SK-N-SH (cell line): ENCODE results near the gene TMEM143. TPM values are rescaled to one million over a fixed set of nuclear protein-coding genes. Genes with fewer than 3 reads are reported as not detected.

Experiments used
- CTCF ChIA-PET: fragments of 300-600, 350-600 bp; formaldehyde crosslinking; extraction: SDS; loops from one replicate; lab custom pipeline; 2021; lab: Yijun Ruan, JAX
- POLR2A ChIA-PET: fragments of 350-600 bp; sonication (Branson Sonifier 250); formaldehyde crosslinking; extraction: SDS; loops from one replicate; lab custom pipeline; 2020; ENCODE audit warnings: antibody characterized with exemption, inconsistent platforms; lab: Yijun Ruan, JAX
- DNase-seq: peaks from one replicate; pipeline ENCODE4 v3.0.0; 2012
- H2AFZ ChIP-seq: fragments of 200-600 bp; sonication (generic); 2 replicates; pipeline ENCODE4 v1.8.1; 2016; ENCODE audit warnings: antibody characterized with exemption, mild to moderate bottlenecking, low read depth
- H3F3A ChIP-seq: fragments of 200-600 bp; sonication (generic); replicated peaks from 2 replicates; pipeline ENCODE3; 2016; ENCODE audit warnings: antibody characterized with exemption, mild to moderate bottlenecking; ENCODE audit not compliant: insufficient read depth
- H3K27ac ChIP-seq, 2 experiments: fragments of 200-500 bp in 1 of 2; fragments of 200-600 bp in 1 of 2; sonication (Bioruptor generic) in 1 of 2; sonication (generic), shearing (Covaris generic) in 1 of 2; 2 replicates each; pipeline versions ENCODE4 v1.5.1 to v1.6.1; 2014 to 2016; ENCODE audit warnings: low read depth in 2 of 2, inconsistent platforms in 1 of 2, low read length in 1 of 2, mild to moderate bottlenecking in 1 of 2, mixed read lengths in 1 of 2
- H3K27me3 ChIP-seq: fragments of 200-600 bp; sonication (generic), shearing (Covaris generic); 2 replicates; pipeline ENCODE4 v1.6.1; 2016; ENCODE audit warnings: mixed run types; ENCODE audit not compliant: insufficient read depth
- H3K36me3 ChIP-seq, 2 experiments: fragments of 200-500 bp in 1 of 2; fragments of 200-600 bp in 1 of 2; sonication (Bioruptor generic) in 1 of 2; sonication (generic) in 1 of 2; replicated peaks in 1 of 2; 2 replicates each; pipeline versions ENCODE3 to v1.5.1; 2014 to 2016; ENCODE audit warnings: low read length in 1 of 2, mild to moderate bottlenecking in 1 of 2; ENCODE audit not compliant: insufficient read depth in 2 of 2, control insufficient read depth in 1 of 2
- H3K4me1 ChIP-seq, 2 experiments: fragments of 200-500 bp in 1 of 2; fragments of 200-600 bp in 1 of 2; sonication (Bioruptor generic) in 1 of 2; sonication (generic), shearing (Covaris generic) in 1 of 2; 2 replicates each; pipeline versions ENCODE4 v1.5.1 to v1.6.1; 2014 to 2016; ENCODE audit warnings: low read depth in 1 of 2, low read length in 1 of 2, mixed run types in 1 of 2; ENCODE audit not compliant: insufficient read depth in 2 of 2, control insufficient read depth in 1 of 2
- H3K4me2 ChIP-seq: fragments of 200-600 bp; sonication (generic), shearing (Covaris generic); 2 replicates; pipeline ENCODE4 v1.6.1; 2017; ENCODE audit warnings: mixed run types
- H3K4me3 ChIP-seq, 2 experiments: fragments of 200-500 bp in 1 of 2; fragments of 200-600 bp in 1 of 2; sonication (Bioruptor generic) in 1 of 2; sonication (generic), shearing (Covaris generic) in 1 of 2; 2 replicates each; pipeline versions ENCODE4 v1.5.1 to v1.8.1; 2014 to 2016; ENCODE audit warnings: low read depth in 2 of 2, inconsistent platforms in 1 of 2, low read length in 1 of 2, mild to moderate bottlenecking in 1 of 2, mixed read lengths in 1 of 2, moderate library complexity in 1 of 2
- H3K79me2 ChIP-seq: fragments of 200-600 bp; sonication (generic); 2 replicates; pipeline ENCODE4 v1.8.1; 2017; ENCODE audit warnings: mild to moderate bottlenecking; ENCODE audit not compliant: insufficient read depth
- H3K9ac ChIP-seq: fragments of 200-600 bp; sonication (generic); 2 replicates; pipeline ENCODE4 v1.6.1; 2017; ENCODE audit warnings: mixed run types
- H3K9me2 ChIP-seq: fragments of 200-600 bp; sonication (generic); 2 replicates; pipeline ENCODE4 v1.6.1; 2017; ENCODE audit warnings: mixed run types
- H3K9me3 ChIP-seq: fragments of 200-600 bp; sonication (generic); 2 replicates; pipeline ENCODE4 v1.6.1; 2017; ENCODE audit warnings: mixed run types, mild to moderate bottlenecking, moderate library complexity
- H4K20me1 ChIP-seq: fragments of 200-600 bp; sonication (generic); 2 replicates; pipeline ENCODE4 v1.6.1; 2017; ENCODE audit warnings: mild to moderate bottlenecking, mixed run types; ENCODE audit not compliant: insufficient read depth
- CHD2 ChIP-seq: fragments of 150-350 bp; IDR thresholded peaks from 2 replicates; pipeline ENCODE4 v1.6.1; 2018; ENCODE audit warnings: low read length; ENCODE audit not compliant: partially characterized antibody
- CTCF ChIP-seq: fragments of 200-600 bp; sonication (generic); IDR thresholded peaks from 2 replicates; pipeline ENCODE4 v1.6.1; 2017; ENCODE audit warnings: antibody characterized with exemption, mild to moderate bottlenecking, moderate library complexity
- ELF1 ChIP-seq: IDR thresholded peaks from 2 replicates; pipeline ENCODE4 v1.4.0; 2012
- EP300 ChIP-seq, 2 experiments: IDR thresholded peaks; 2 replicates each; pipeline versions ENCODE4 v1.4.0 to v1.6.1; 2012; ENCODE audit warnings: borderline replicate concordance in 1 of 2, low read depth in 1 of 2, low read length in 1 of 2
- FOSL2 ChIP-seq: IDR thresholded peaks from 2 replicates; pipeline ENCODE4 v1.4.0; 2012; ENCODE audit warnings: low read depth, mild to moderate bottlenecking, moderate library complexity, borderline replicate concordance
- FOXM1 ChIP-seq: IDR thresholded peaks from 2 replicates; pipeline ENCODE4 v1.4.0; 2012; ENCODE audit warnings: low read depth, mild to moderate bottlenecking
- GABPA ChIP-seq: IDR thresholded peaks from 2 replicates; pipeline ENCODE4 v1.4.0; 2012; ENCODE audit warnings: low read depth, mild to moderate bottlenecking
- GATA2 ChIP-seq: sonication (generic); formaldehyde crosslinking; IDR thresholded peaks from 2 replicates; pipeline ENCODE4 v1.5.0; 2020; ENCODE audit warnings: mild to moderate bottlenecking, missing genetic modification reagents
- JUND ChIP-seq: IDR thresholded peaks from 2 replicates; pipeline ENCODE4 v1.4.0; 2012
- MEF2A ChIP-seq: IDR thresholded peaks from 2 replicates; pipeline ENCODE4 v1.4.0; 2012; ENCODE audit warnings: low read depth, borderline replicate concordance
- MXI1 ChIP-seq: IDR thresholded peaks from 2 replicates; pipeline ENCODE4 v1.6.1; 2012; ENCODE audit warnings: mild to moderate bottlenecking, low read depth, low read length, improper control_type of control experiment
- NFIC ChIP-seq: IDR thresholded peaks from 2 replicates; pipeline ENCODE4 v1.4.0; 2012; ENCODE audit warnings: borderline replicate concordance
- PBX3 ChIP-seq: IDR thresholded peaks from 2 replicates; pipeline ENCODE4; 2012
- POLR2AphosphoS5 ChIP-seq: IDR thresholded peaks from 2 replicates; pipeline ENCODE4 v1.6.1; 2012; ENCODE audit warnings: low read depth, low read length
- RCOR1 ChIP-seq: fragments of 150-350 bp; IDR thresholded peaks from 2 replicates; pipeline ENCODE4 v1.6.1; 2017; ENCODE audit warnings: antibody characterized with exemption, low read length
- RFX5 ChIP-seq: IDR thresholded peaks from 2 replicates; pipeline ENCODE4 v1.6.1; 2012; ENCODE audit warnings: mild to moderate bottlenecking, improper control_type of control experiment, low read length
- RXRA ChIP-seq: IDR thresholded peaks from 2 replicates; pipeline ENCODE4 v1.4.0; 2012; ENCODE audit warnings: low read depth, mild to moderate bottlenecking, borderline replicate concordance
- TEAD4 ChIP-seq: IDR thresholded peaks from 2 replicates; pipeline ENCODE4 v1.4.0; 2012; ENCODE audit warnings: mild to moderate bottlenecking, borderline replicate concordance; ENCODE audit not compliant: insufficient read depth
- USF2 ChIP-seq: fragments of 150-350 bp; IDR thresholded peaks from 2 replicates; pipeline ENCODE4 v1.6.1; 2017; ENCODE audit warnings: antibody characterized with exemption, low read length, low read depth, borderline replicate concordance
- YY1 ChIP-seq: IDR thresholded peaks from 2 replicates; pipeline ENCODE4 v1.4.0; 2012; ENCODE audit warnings: low read depth, mild to moderate bottlenecking
- WGBS: methylation state at CpG from one replicate; pipeline ENCODE4 v1.1.6; 2017; ENCODE audit warnings: low lambda C conversion rate; 5-methylcytosine and 5-hydroxymethylcytosine counted together
- polyA plus RNA-seq, 3 experiments: library from polyadenylated mRNA; depleted of rRNA; stranded (reverse); fragments of >200 nt; gene quantifications; 2 replicates each; pipeline ENCODE4 v1.2.3, GENCODE V29; 2012

The TMEM143 gene
- polyA plus RNA-seq, 1 of the 3 experiments (the other 2 are of a cell fraction): 21.9 TPM

- TF ChIP-seq CTCF (no peak), NFIC (no peak), RXRA (no peak), YY1 (no peak), MEF2A (no peak)
Observed at GRCh38 chr19:48359123-48359522, 4.6 kb downstream of the TMEM143 start (continued).

GRCh38 chr19:48355365-48355954 lies 8.3 kb downstream of the TMEM143 start:
- no peak overlapping the region for H3K27ac ChIP-seq
- H2AFZ ChIP-seq: no peak overlapping the region
- H4K20me1 ChIP-seq: no peaks in the 10 kb centered on the region
- no peak overlapping the region for H3K4me3 ChIP-seq
- ChIA-PET CTCF (no interaction called here), POLR2A (no interaction called here)
- DNase-seq: no peak
- WGBS: 90% methylated on average over 12 of the region's 12 CpGs
- no peaks in the 10 kb centered on the region for H3K9me3 ChIP-seq
- H3K36me3 ChIP-seq: no peaks in the 10 kb centered on the region
- peaks cover 0 to 2% of the 10 kb centered on the region in 2 experiments; a peak in 1 of 4 replicates for H3K4me1 ChIP-seq
- H3K27me3 ChIP-seq: no peaks in the 10 kb centered on the region
- no peaks in the 10 kb centered on the region for H3K9me2 ChIP-seq
- no peaks in the 10 kb centered on the region for H3K79me2 ChIP-seq
- no peak overlapping the region for H3K4me2 ChIP-seq
- TF ChIP-seq USF2 (no peak), POLR2AphosphoS5 (no peak), JUND (no peak), RCOR1 (no peak), GABPA (no peak), ELF1 (no peak), TEAD4 (no peak), CTCF (no peak), RFX5 (no peak), CHD2 (no peak), PBX3 (no peak), FOSL2 (no peak), FOXM1 (no peak), MXI1 (no peak), EP300 (IDR thresholded peaks at IDR 0.05; ENCODE audit: borderline replicate concordance in 1 of 2, low read depth in 1 of 2, low read length in 1 of 2) (no peak), GATA2 (CRISPR knock-in tag) (no peak), MEF2A (no peak)
- H3F3A ChIP-seq: peaks cover 5% of the 10 kb centered on the region
- H3K9ac ChIP-seq: no peak overlapping the region
